ENCODE measurements around the gene MCCC1.
"Not testable (repeated sequence)": the region's sequence is repeated elsewhere in the genome, so short reads cannot be mapped to it uniquely, and the experiment has no call there.

The MCCC1 gene

DNA sequence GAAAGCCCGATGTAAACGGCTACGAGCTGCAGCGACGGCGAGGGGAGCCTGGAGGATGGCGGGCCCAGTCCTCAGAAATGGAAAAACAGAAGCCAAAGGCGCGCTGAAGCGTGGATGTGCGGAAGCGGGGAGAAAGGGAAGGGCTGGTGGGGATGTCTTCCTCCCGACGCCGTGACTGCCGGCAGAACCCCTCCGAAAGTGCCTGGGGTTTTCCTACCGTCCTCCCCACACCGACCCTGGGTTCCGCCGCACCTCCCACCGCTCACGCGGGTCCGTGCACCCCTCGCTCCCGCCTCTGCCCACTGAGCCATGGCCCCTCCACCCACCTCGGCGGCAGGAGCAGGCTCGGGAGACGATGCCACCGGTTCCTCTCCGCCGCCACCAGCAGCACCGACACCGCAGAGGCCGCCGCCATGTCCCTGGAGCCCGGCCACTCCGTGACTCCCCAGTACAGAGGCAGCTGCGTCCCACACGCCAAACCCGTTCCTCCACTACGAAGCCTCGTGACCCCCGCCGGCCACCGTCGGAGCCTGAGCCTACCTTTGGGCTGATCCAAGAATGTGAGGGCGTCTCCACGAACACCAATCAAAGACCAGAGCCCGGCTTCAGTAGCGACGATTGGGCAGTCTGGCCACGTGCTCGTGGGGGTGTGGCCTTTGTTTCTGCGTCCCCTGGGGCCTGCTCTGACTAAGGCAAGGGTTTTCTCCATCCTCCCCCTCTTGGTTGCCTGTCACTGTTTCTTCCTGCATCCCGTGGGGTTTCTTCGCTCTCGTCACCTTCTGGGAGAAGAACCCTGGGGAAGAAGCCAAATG is at the start of gene MCCC1:
MCCC1 (minus strand) TSS at position 471 of the 812 bp plus-strand sequence; CDS start at position 415, 56 bp downstream.
- DNase-seq: peak; percentile 96

DNA sequence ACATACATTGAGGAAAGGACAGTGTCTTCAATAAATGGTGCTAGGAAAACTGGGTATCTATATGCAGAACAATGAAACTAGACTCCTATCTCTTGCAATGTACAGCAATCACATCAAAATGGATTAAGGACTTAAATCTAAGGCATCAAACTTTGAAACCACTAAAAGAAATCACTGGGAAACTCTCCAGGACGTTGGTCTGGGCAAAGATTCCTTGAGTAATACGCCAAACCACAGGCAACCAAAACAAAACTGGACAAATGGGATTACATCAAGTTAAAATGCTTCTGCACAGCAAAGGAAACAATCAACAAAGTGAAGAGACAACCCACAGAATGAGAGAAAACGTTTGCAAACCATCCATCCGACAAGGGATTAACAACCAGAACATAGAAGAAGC is 48.8 kb upstream of the MCCC1 start:
- DNase-seq: no peak

DNA sequence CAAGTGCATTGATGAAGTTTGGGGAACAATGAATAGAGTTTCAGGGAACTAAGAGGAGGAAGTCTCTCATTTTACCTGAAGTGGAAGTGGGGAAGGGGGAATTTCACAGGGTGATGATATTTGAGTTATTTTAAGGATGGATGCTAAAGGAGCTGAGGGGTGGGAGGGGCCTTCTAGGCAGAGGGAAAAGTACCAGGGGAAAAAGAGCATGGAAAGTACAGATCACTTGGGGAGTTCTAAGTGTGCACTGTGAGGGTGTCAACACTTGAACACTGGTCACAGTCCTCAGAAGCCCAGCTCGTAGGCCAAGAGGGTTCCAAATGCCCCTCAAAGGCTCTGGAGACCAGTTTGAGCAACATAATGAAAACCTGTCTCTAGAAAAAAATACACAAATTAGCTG is 45.1 kb upstream of the MCCC1 start:
- DNase-seq: no peak

DNA sequence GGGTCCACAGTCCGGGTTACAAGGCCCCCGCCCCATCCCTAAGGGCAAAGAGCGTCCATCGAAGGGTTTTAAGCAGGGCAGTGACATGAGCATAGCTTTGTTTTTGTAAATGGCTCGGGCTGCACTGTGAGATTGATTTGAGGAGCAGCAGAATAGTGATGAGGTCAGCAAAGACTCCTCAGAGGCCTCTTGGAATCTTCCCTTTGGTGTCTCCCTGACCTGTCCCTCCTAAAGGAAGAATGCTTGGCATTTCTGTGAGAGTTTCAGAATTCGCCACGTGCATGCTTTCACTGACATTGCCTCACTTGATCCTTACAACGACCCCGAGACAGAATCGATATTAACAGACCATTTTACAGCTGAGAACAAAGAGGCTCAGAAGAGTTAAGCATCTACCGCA is 42.9 kb upstream of the MCCC1 start:
- DNase-seq: no peak

DNA sequence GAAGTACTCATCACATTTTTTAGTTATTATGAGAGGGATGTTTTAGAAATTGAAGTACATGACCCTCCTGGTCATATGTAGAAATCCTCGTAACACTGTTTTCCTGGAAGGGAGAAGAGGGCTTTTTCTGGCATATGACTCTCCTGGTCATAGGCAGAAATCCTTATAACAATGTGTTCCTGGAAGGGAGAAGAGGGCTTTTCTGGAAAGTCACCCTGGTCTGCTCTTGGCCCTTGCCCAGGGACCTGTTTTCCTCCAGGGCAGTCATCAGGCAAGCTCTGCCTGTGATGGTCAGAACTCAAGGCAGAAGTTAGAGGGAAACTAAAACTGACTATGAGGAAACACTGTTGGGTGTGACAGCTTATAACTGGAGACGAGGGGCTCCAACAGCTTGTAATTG is 35.5 kb upstream of the MCCC1 start:
- no peak for DNase-seq

- DNase-seq: no peak
Measured at GRCh38 chr3:183132409-183132808, 33.1 kb upstream of the MCCC1 start.

DNA sequence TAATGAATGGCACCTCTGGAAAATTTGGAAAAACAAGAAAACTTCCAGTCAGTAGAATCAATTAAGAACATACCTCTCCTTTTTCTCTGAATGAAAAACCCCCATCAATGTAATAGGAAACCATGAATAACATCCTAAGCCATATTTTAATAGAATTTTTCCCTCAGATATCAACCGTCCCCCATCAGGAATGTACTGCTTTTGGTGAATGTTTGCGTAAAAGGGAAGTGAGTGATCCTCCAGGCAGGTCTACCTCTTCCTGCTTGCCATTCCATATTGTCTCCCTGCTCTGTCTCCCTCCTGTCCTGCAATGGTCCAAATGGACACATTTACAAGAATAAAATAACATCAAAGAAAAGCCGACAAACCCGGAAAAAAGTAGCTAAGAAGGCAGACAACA is 32.4 kb upstream of the MCCC1 start:
- DNase-seq: no peak

DNA sequence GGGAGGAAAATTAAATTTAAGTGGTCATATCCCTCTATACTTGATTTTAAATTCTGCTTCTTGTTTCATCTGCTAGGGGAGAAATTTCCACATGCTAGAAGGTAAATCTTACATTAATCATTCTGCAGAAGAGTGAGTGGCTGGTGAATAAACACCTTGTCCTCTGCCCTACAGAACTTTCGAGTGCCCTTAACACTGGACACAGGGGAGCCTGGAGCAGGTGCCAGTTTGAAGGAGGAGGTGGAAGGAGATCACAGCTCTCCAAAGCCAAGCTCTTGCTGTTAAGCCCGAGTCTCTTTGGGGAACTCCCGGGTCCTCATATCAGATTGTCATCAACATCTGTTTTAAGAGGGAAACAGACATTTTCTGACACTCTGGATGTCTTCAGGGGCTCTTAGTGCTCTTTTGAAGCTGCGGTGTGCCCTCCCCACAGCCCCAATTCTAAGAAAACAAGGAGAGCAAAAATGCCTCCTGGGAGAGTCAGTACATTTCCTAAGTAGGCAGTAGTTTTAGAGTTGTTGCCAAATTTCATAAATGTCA is 32.0 kb upstream of the MCCC1 start:
- DNase-seq: no peak

DNA sequence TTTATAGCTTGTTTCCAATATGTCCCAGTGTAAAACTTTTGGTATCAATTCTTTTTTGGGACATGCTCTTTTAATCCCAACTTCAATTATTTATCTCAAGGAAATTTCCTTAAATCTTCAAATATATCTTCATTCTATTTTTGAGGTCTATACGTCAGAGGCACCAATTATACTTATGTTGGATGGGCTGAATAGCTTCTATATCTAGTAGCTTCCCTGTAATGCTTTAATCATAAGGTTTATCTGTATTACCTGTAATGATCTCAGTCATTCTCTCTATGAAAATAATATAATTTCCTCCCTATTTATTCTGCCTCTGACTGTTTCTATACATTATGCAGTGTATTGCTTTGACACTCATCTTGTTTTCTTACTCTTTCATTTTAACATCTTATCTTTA is 29.9 kb upstream of the MCCC1 start:
- no peak for DNase-seq

GRCh38 chr3:183128709-183129108 is 29.4 kb upstream of the MCCC1 start:
- no peak for DNase-seq

DNA sequence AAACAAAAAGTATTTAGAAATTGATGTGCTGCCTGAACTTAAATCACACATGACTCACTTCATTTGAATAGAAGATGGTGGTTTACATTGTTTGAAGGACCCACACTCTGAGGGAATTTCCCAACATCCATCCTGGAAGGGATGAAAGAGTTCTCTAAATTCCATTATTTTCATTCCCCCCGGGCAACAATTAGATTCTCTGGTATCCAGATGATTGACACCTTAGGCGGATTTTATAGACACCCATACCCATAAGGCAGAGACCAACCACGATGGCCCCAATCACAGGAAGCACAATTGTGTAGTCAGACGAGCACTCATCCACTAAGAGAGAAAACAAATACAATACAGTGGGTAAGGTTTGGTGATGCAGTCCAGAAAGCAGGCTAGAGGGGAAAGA is 24.6 kb upstream of the MCCC1 start:
- DNase-seq: no peak

- peak; percentile 7 for DNase-seq
Measured at GRCh38 chr3:183122257-183122932, 23.1 kb upstream of the MCCC1 start.

GRCh38 chr3:183120538-183121215 is 21.4 kb upstream of the MCCC1 start:
- DNase-seq: no peak

DNA sequence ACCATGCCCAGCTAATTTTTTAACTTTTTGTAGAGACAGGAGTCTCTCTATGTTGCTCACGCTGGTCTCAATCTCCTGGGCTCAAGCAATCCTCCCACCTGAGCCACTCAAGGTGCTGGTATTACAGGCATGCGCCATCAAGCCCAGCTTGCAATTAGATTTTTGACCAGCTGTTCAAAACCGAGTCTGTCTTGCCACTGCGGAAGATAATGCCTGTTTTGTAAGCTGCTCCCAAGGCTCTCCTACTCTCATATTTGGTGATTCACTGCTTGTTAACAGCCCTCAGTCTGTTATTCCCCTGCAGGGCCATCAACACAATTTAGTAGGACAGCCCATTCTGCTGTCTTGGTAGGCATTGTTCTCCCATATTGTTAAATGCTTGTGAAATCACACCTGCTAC is 17.8 kb upstream of the MCCC1 start:
- DNase-seq: no peak

DNA sequence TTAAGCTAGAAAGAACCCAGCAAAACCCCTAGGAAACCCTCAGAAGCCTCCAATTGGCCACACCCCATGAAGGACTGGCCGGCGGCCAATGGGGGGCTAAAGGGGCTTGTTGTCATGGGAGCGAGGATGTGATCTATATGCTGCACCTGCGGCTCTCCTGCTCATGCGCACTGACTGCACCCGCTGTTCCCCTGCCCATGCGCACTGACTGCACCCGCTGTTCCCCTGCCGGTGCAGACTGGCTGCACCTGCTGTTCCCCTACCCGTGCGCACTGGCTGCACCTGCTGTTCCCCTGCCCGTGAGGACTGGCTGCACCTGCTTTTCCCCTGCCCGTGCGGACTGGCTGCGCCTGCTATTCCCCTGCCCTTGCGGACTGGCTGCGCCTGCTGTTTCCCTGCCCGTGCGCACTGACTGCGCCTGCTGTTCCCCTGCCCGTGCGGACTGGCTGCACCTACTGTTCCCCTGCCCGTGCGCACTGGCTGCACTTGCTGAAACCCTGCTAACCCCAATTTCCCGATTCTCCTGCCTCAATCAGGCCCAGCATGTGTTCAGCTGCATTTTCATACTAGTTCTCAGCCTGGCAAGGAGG is 16.8 kb upstream of the MCCC1 start:
- peak; percentile 96 for DNase-seq

- DNase-seq: no peak
Measured at GRCh38 chr3:183114384-183115178, 15.3 kb upstream of the MCCC1 start.

GRCh38 chr3:183109847-183110246 is 10.6 kb upstream of the MCCC1 start:
- DNase-seq: not testable (repeated sequence)

GRCh38 chr3:183108470-183108869 is 9.2 kb upstream of the MCCC1 start:
- no peak for DNase-seq

GRCh38 chr3:183108001-183108449 is 8.7 kb upstream of the MCCC1 start:
- no peak for DNase-seq

DNA sequence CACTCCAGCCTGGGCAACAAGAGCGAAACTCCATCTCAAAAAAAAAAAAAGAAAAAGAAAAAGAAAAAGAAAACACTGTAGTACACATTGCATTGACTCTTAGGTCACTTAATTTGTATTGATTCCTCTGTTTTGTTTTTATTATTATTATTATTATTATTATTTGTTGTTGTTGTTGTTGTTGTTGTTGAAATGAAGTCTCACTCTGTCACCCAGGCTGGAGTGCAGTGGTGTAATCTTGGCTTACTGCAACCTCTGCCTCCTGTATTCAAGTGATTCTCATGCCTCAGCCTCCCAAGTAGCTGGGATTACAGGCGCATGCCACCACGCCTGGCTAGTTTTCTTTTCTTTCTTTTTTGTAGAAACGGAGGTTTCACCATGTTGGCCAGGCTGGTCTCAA is 8.1 kb upstream of the MCCC1 start:
- not testable (repeated sequence) for DNase-seq

DNA sequence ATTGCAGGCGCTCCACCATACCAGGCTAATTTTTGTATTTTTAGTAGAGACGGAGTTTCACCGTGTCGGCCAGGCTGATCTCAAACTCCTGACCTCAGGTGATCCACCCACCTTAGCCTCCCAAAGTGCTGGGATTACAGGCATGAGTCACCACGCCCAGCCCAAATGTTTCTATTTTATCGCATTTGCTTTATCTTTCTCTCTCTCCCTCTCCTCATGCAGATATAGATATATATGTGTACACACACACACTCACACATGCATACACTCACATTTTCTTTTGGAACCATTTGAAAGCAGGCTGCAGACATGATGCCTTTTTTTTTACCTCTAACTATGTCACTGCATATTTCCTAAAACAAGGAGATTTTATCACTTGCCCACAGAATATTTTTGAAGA is 7.3 kb upstream of the MCCC1 start:
- DNase-seq: no peak

GRCh38 chr3:183103950-183104349 is 4.7 kb upstream of the MCCC1 start:
- DNase-seq: not testable (repeated sequence)

Measured in NCI-H1092 (cell line).